Left lung (tissue), 10 donors: ENCODE data around the gene LILRB2. TPM values are rescaled to one million over a fixed set of nuclear protein-coding genes. Genes with fewer than 3 reads are reported as not detected.
A peak's percentile ranks its signal among the peaks of the same experiment; 100 is the strongest.
"Not testable (repeated sequence)": the region's sequence is repeated elsewhere in the genome, so short reads cannot be mapped to it uniquely, and the experiment has no call there.

ENCODE experiments used
- ATAC-seq: fragments of 200-7000 bp; cut with Tn5 transposase; one replicate; pipeline ENCODE4 v1.9.1; 2020; ENCODE audit warnings: moderate library complexity
- DNase-seq, 4 donors: peaks; one replicate each; pipeline ENCODE4 v3.0.0-alpha.2; 2013 to 2020
- H3K27ac ChIP-seq, 2 donors: fragments of 200-600 bp; sonication (generic) in 1 of 2; one replicate each; pipeline versions ENCODE4 v1.5.0 to v1.8.0; 2020 to 2021
- H3K27me3 ChIP-seq, 2 donors: fragments of 200-600 bp; sonication (generic) in 1 of 2; one replicate each; pipeline versions ENCODE4 v1.5.0 to v1.8.0; 2020 to 2021
- H3K36me3 ChIP-seq, 2 donors: fragments of 200-600 bp; sonication (generic) in 1 of 2; one replicate each; pipeline versions ENCODE4 v1.5.0 to v1.8.0; 2020 to 2021
- H3K4me1 ChIP-seq, 2 donors: fragments of 200-600 bp; one replicate each; pipeline ENCODE4 v1.8.0; 2021
- H3K4me3 ChIP-seq, 2 donors: fragments of 200-600 bp; sonication (generic) in 1 of 2; one replicate each; pipeline versions ENCODE4 v1.5.0 to v1.8.0; 2020 to 2021; ENCODE audit warnings: mild to moderate bottlenecking in 1 of 2
- H3K9me3 ChIP-seq, 2 donors: fragments of 200-600 bp; sonication (generic) in 1 of 2; one replicate each; pipeline versions ENCODE4 v1.5.0 to v1.8.0; 2020 to 2021
- CTCF ChIP-seq, 2 donors: fragments of 200-600 bp; sonication (generic) in 1 of 2; IDR thresholded peaks; one replicate each; pipeline versions ENCODE4 v1.5.0 to v1.8.0; 2021; ENCODE audit warnings: antibody characterized with exemption in 2 of 2
- intact Hi-C, 2 donors: fragments of 100-400 bp; cut with DNase I; formaldehyde crosslinking; loops; one replicate each; pipeline versions ENCODE4 v1.11.2 to v1.14.2; 2022
- polyA plus RNA-seq, 6 donors: library from polyadenylated mRNA; unstranded; fragments of 120-200 nt; gene quantifications; one replicate each; pipeline ENCODE4 v1.2.1, GENCODE V29; 2013; ENCODE audit not compliant: insufficient read length in 6 of 6
- total RNA-seq, 2 donors: library from RNA; stranded (reverse); fragmentation: NEBNext Ultra II Directional; extraction: Animal tissue kit (Norgen Biotek cat#: 25700); gene quantifications; one replicate each; pipeline ENCODE4 v1.2.1, GENCODE V29; 2021
- donor health status: DM: no; HTN: yes; CAD: no.
- donor health status: DM: no; HTN: no; CAD: no.

The LILRB2 gene
- total and polyA plus RNA-seq, 8 donors = 1.2 to 54.9 (median 1.8) TPM

GRCh38 chr19:54324071-54324470 is 43.2 kb upstream of the LILRB2 start:
- Histone ChIP-seq H3K27me3 (peaks cover 4 to 33% of the 10 kb centered on the region in 2 donors), H3K4me1 (peaks cover 0 to 10% of the 10 kb centered on the region in 2 donors), H3K4me3 (no peak overlapping the region), H3K36me3 (no peaks in the 10 kb centered on the region), H3K9me3 (no peaks in the 10 kb centered on the region), H3K27ac (no peak overlapping the region)
- DNase-seq (no peak), ATAC-seq (no peak)
- intact Hi-C loops = loop anchor here in 1 of 2 donors (10.0 kb wide), 1 partner anchor 71 kb away; no protein-coding TSS in a partner anchor
- no peak for TF ChIP-seq CTCF (IDR thresholded peaks at IDR 0.05)

GRCh38 chr19:54322934-54323333 is 42.0 kb upstream of the LILRB2 start:
- H3K4me3 ChIP-seq, ATAC-seq: not testable (repeated sequence)

GRCh38 chr19:54322295-54322694 is 41.4 kb upstream of the LILRB2 start:
- H3K4me3 ChIP-seq, H3K9me3 ChIP-seq, H3K36me3 ChIP-seq, ATAC-seq, H3K27ac ChIP-seq, DNase-seq: not testable (repeated sequence)
- peaks cover 0 to 28% of the 10 kb centered on the region in 2 donors for H3K4me1 ChIP-seq
- peaks cover 4 to 41% of the 10 kb centered on the region in 2 donors for H3K27me3 ChIP-seq
- intact Hi-C loops = loop anchor here in 1 of 2 donors (10.0 kb wide), 1 partner anchor 73 kb away; no protein-coding TSS in a partner anchor

More at GRCh38 chr19:54322934-54323333, 42.0 kb upstream of the LILRB2 start:
- Histone ChIP-seq H3K27me3 (peaks cover 4 to 34% of the 10 kb centered on the region in 2 donors), H3K4me1 (peaks cover 0 to 22% of the 10 kb centered on the region in 2 donors)
- H3K9me3 ChIP-seq, H3K27ac ChIP-seq, H3K36me3 ChIP-seq: not testable (repeated sequence)
- DNase-seq = peak in 1 of 4 donors; percentile 82
- TF ChIP-seq CTCF (IDR thresholded peaks at IDR 0.05) = peak in 1 of 2 donors; percentile 26
- intact Hi-C loops = loop anchor here in 1 of 2 donors (10.0 kb wide), 1 partner anchor 72 kb away; no protein-coding TSS in a partner anchor

- intact Hi-C loops = loop anchor here in 1 of 2 donors (10.0 kb wide), 1 partner anchor 75 kb away; no protein-coding TSS in a partner anchor
Measured at GRCh38 chr19:54319892-54320670, 39.2 kb upstream of the LILRB2 start.

GRCh38 chr19:54319049-54319448 is 38.1 kb upstream of the LILRB2 start:
- H3K27me3 ChIP-seq = peaks cover 1 to 58% of the 10 kb centered on the region in 2 donors
- TF ChIP-seq CTCF (IDR thresholded peaks at IDR 0.05) = no peak
- intact Hi-C loops = no loop called here
- no peak overlapping the region for H3K4me3 ChIP-seq
- DNase-seq (no peak), ATAC-seq (peak; percentile 17)
- no peaks in the 10 kb centered on the region for H3K36me3 ChIP-seq
- H3K9me3 ChIP-seq = no peaks in the 10 kb centered on the region
- H3K27ac ChIP-seq = peak overlapping the region in 1 of 2 donors; percentile 92
- H3K4me1 ChIP-seq = peaks cover 0 to 45% of the 10 kb centered on the region in 2 donors

More at GRCh38 chr19:54319892-54320670, 39.2 kb upstream of the LILRB2 start:
- no peaks in the 10 kb centered on the region for H3K9me3 ChIP-seq
- H3K36me3 ChIP-seq = no peaks in the 10 kb centered on the region
- DNase-seq (no peak), ATAC-seq (no peak)
- peaks cover 4 to 58% of the 10 kb centered on the region in 2 donors for H3K27me3 ChIP-seq
- peaks cover 0 to 45% of the 10 kb centered on the region in 2 donors for H3K4me1 ChIP-seq
- TF ChIP-seq CTCF (IDR thresholded peaks at IDR 0.05) = no peak
- H3K27ac ChIP-seq = peak overlapping the region in 1 of 2 donors; percentile 92
- H3K4me3 ChIP-seq = no peak overlapping the region
